H9 (cell line): ENCODE results near the gene FAM200B. TPM values are rescaled to one million over a fixed set of nuclear protein-coding genes. Genes with fewer than 3 reads are reported as not detected.

Source experiments
- DNase-seq: peaks from one replicate; pipeline ENCODE4 v3.0.0-alpha.2; 2017
- H2AFZ ChIP-seq: one replicate; pipeline ENCODE4 v1.6.1; 2013; ENCODE audit warnings: mild to moderate bottlenecking, low read length, control low read depth, moderate library complexity
- H2AK5ac ChIP-seq: 2 replicates; pipeline ENCODE4 v1.6.1; 2013; ENCODE audit warnings: low read length, control low read depth, mixed read lengths; ENCODE audit not compliant: insufficient read length
- H2BK120ac ChIP-seq: one replicate; pipeline ENCODE4 v1.6.1; 2013; ENCODE audit warnings: low read depth, mild to moderate bottlenecking, low read length, control low read depth, inconsistent platforms; ENCODE audit not compliant: poor library complexity, severe bottlenecking
- H2BK12ac ChIP-seq: 2 replicates; pipeline ENCODE4 v1.6.1; 2013; ENCODE audit warnings: low read length, control low read depth, mixed read lengths, low read depth; ENCODE audit not compliant: insufficient read length
- H2BK15ac ChIP-seq: 2 replicates; pipeline ENCODE4 v1.6.1; 2013; ENCODE audit warnings: low read depth, low read length, control low read depth
- H2BK20ac ChIP-seq: one replicate; pipeline ENCODE4 v1.6.1; 2013; ENCODE audit warnings: low read depth, mild to moderate bottlenecking, low read length, control low read depth, inconsistent platforms; ENCODE audit not compliant: poor library complexity, severe bottlenecking
- H2BK5ac ChIP-seq: 2 replicates; pipeline ENCODE4 v1.6.1; 2013; ENCODE audit warnings: low read length, control low read depth, mixed read lengths; ENCODE audit not compliant: insufficient read length
- H3K14ac ChIP-seq: 2 replicates; pipeline ENCODE4 v1.6.1; 2013; ENCODE audit warnings: low read length, control low read depth; ENCODE audit not compliant: insufficient read depth
- H3K18ac ChIP-seq: 2 replicates; pipeline ENCODE4 v1.6.1; 2013; ENCODE audit warnings: low read depth, mild to moderate bottlenecking, mixed read lengths, low read length, control low read depth; ENCODE audit not compliant: insufficient read length
- H3K23ac ChIP-seq: 2 replicates; pipeline ENCODE4 v1.6.1; 2013; ENCODE audit warnings: low read length, control low read depth, mixed read lengths, low read depth; ENCODE audit not compliant: insufficient read length
- H3K23me2 ChIP-seq: 2 replicates; pipeline ENCODE4 v1.6.1; 2013; ENCODE audit warnings: low read depth, mild to moderate bottlenecking, mixed read lengths, low read length, control low read depth; ENCODE audit not compliant: insufficient read length, poor library complexity, severe bottlenecking
- H3K27ac ChIP-seq: 2 replicates; pipeline ENCODE4 v1.5.1; 2013; ENCODE audit warnings: low read length, control low read depth, mixed read lengths, low read depth; ENCODE audit not compliant: insufficient read length
- H3K27me3 ChIP-seq: 2 replicates; pipeline ENCODE4 v1.6.1; 2013; ENCODE audit warnings: low read length, control low read depth, inconsistent platforms; ENCODE audit not compliant: insufficient read depth
- H3K4ac ChIP-seq: 2 replicates; pipeline ENCODE4 v1.6.1; 2013; ENCODE audit warnings: low read depth, mild to moderate bottlenecking, control low read depth, inconsistent platforms, low read length, moderate library complexity
- H3K4me1 ChIP-seq: 2 replicates; pipeline ENCODE4 v1.6.1; 2013; ENCODE audit warnings: low read length, control low read depth, inconsistent platforms; ENCODE audit not compliant: insufficient read depth
- H3K4me2 ChIP-seq: 2 replicates; pipeline ENCODE4 v1.6.1; 2013; ENCODE audit warnings: low read length, control low read depth, mixed read lengths; ENCODE audit not compliant: insufficient read length, insufficient read depth
- H3K56ac ChIP-seq: 2 replicates; pipeline ENCODE4 v1.6.1; 2013; ENCODE audit warnings: low read depth, mild to moderate bottlenecking, mixed read lengths, low read length, control low read depth; ENCODE audit not compliant: insufficient read length
- H3K79me1 ChIP-seq: 2 replicates; pipeline ENCODE4 v1.6.1; 2013; ENCODE audit warnings: low read depth, mild to moderate bottlenecking, moderate library complexity, low read length, control low read depth, inconsistent platforms; ENCODE audit not compliant: insufficient read depth, poor library complexity, severe bottlenecking
- H3K79me2 ChIP-seq: 2 replicates; pipeline ENCODE4 v1.6.1; 2013; ENCODE audit warnings: low read length, control low read depth, inconsistent platforms; ENCODE audit not compliant: insufficient read depth
- H3K9ac ChIP-seq: 2 replicates; pipeline ENCODE4 v1.6.1; 2013; ENCODE audit warnings: low read length, control low read depth, mixed read lengths; ENCODE audit not compliant: insufficient read length; ENCODE audit errors: extremely low read depth
- H3K9me3 ChIP-seq: one replicate; pipeline ENCODE4 v1.6.1; 2013; ENCODE audit warnings: low read depth, low read length, inconsistent platforms; ENCODE audit not compliant: control insufficient read depth
- H3T11ph ChIP-seq: one replicate; pipeline ENCODE4 v1.6.1; 2013; ENCODE audit warnings: mild to moderate bottlenecking, low read length, control low read depth, inconsistent platforms
- H4K20me1 ChIP-seq: one replicate; pipeline ENCODE4 v1.6.1; 2013; ENCODE audit not compliant: control insufficient read depth, insufficient read length, insufficient read depth
- H4K5ac ChIP-seq: 2 replicates; pipeline ENCODE4 v1.6.1; 2013; ENCODE audit warnings: low read depth, mild to moderate bottlenecking, mixed read lengths, low read length, control low read depth; ENCODE audit not compliant: insufficient read length
- H4K8ac ChIP-seq: replicated peaks from 2 replicates; pipeline ENCODE4 v1.6.1; 2013; ENCODE audit warnings: low read length, control low read depth, mixed read lengths, low read depth; ENCODE audit not compliant: insufficient read length
- H4K91ac ChIP-seq: 2 replicates; pipeline ENCODE4 v1.6.1; 2013; ENCODE audit warnings: low read depth, mild to moderate bottlenecking, moderate library complexity, mixed read lengths, low read length, control low read depth; ENCODE audit not compliant: insufficient read length
- H3K27ac Mint-ChIP-seq, 3 experiments: 2 replicates in 2 of 3; 3 replicates in 1 of 3; pipeline ENCODE4 v1.8.0; 2020 to 2021; ENCODE audit warnings: mixed read lengths in 3 of 3, mild to moderate bottlenecking in 1 of 3, moderate library complexity in 1 of 3
- H3K27me3 Mint-ChIP-seq: 2 replicates; pipeline ENCODE4 v1.8.0; 2021; ENCODE audit warnings: low read depth, mild to moderate bottlenecking, moderate library complexity, mixed read lengths
- H3K36me3 Mint-ChIP-seq, 3 experiments: 2 replicates in 2 of 3; 3 replicates in 1 of 3; pipeline ENCODE4 v1.8.0; 2020 to 2021; ENCODE audit warnings: low read depth in 3 of 3, mixed read lengths in 3 of 3; ENCODE audit not compliant: insufficient read depth in 1 of 3
- H3K4me1 Mint-ChIP-seq, 2 experiments: 2 replicates each; pipeline ENCODE4 v1.8.0; 2020; ENCODE audit warnings: mixed read lengths in 2 of 2
- H3K4me3 Mint-ChIP-seq, 2 experiments: 2 replicates in 1 of 2; 3 replicates in 1 of 2; pipeline ENCODE4 v1.8.0; 2020 to 2021; ENCODE audit warnings: mild to moderate bottlenecking in 2 of 2, mixed read lengths in 2 of 2, moderate library complexity in 1 of 2
- H3K9me3 Mint-ChIP-seq, 2 experiments: 2 replicates in 1 of 2; 3 replicates in 1 of 2; pipeline ENCODE4 v1.8.0; 2020; ENCODE audit warnings: mild to moderate bottlenecking in 2 of 2, mixed read lengths in 2 of 2, moderate library complexity in 1 of 2
- CTCF ChIP-seq: fragments of 200-600 bp; sonication (generic); conservative IDR thresholded peaks from 3 replicates; pipeline ENCODE4 v1.8.0; 2021; ENCODE audit warnings: antibody characterized with exemption, mild to moderate bottlenecking
- whole genome bisulfite sequencing: extraction: QIAGEN DNeasy Blood & Tissue Kit; methylation state at CpG from one replicate; pipeline ENCODE4 v1.1.7; 2013; ENCODE audit warnings: missing lambda C conversion rate, low lambda C conversion rate, mixed read lengths; ENCODE audit not compliant: insufficient read length; ENCODE audit errors: extremely low coverage; 5-methylcytosine and 5-hydroxymethylcytosine counted together
- total RNA-seq: library from RNA; stranded (reverse); gene quantifications from 2 replicates; pipeline ENCODE4 v1.2.1, GENCODE V29; 2021

Gene FAM200B
- total RNA-seq, 1 experiment from 2014 or later: 19.6 TPM

- Histone ChIP-seq H2BK12ac (no peak overlapping the region), H3K4me2 (no peak overlapping the region), H3K14ac (no peak overlapping the region), H3K23ac (no peak overlapping the region), H2BK120ac (no peak overlapping the region), H2BK15ac (no peak overlapping the region), H3T11ph (no peak overlapping the region), H3K9ac (no peak overlapping the region), H3K23me2 (no peaks in the 10 kb centered on the region), H3K18ac (no peak overlapping the region), H3K27ac (no peak overlapping the region), H3K27me3 (no peaks in the 10 kb centered on the region), H3K79me1 (no peaks in the 10 kb centered on the region), H2BK20ac (no peak overlapping the region), H4K91ac (no peak overlapping the region), H3K79me2 (no peaks in the 10 kb centered on the region), H3K9me3 (no peaks in the 10 kb centered on the region), H4K8ac (no peak overlapping the region), H3K56ac (no peak overlapping the region), H2AFZ (no peak overlapping the region), H2AK5ac (no peak overlapping the region), H2BK5ac (no peak overlapping the region), H3K4ac (no peak overlapping the region), H3K4me1 (no peaks in the 10 kb centered on the region), H4K5ac (no peak overlapping the region), H4K20me1 (no peaks in the 10 kb centered on the region)
- Mint-ChIP-seq H3K27ac (no peak overlapping the region), H3K4me1 (peaks cover 4 to 12% of the 10 kb centered on the region in 2 experiments), H3K4me3 (no peak overlapping the region), H3K9me3 (no peaks in the 10 kb centered on the region), H3K27me3 (no peaks in the 10 kb centered on the region; the same call in 1 of the 2 replicates), H3K36me3 (no peaks in the 10 kb centered on the region)
- DNase-seq: no peak
- TF ChIP-seq CTCF: no peak
- WGBS: no CpG with 5 or more reads among the region's 8 CpGs
These were observed 33.2 kb downstream of the FAM200B start for GRCh38 chr4:15714646-15715435.
